Measurements from ENCODE around the gene BICRAL.
"Not testable (repeated sequence)": the region's sequence is repeated elsewhere in the genome, so short reads cannot be mapped to it uniquely, and the experiment has no call there.

Gene BICRAL

GRCh38 chr6:42899871-42900270 lies 118.0 kb downstream of the BICRAL start:
- no peak for DNase-seq

GRCh38 chr6:42901538-42901957 lies 119.7 kb downstream of the BICRAL start:
- DNase-seq = peak; percentile 85 to 94 (median 91)

DNA sequence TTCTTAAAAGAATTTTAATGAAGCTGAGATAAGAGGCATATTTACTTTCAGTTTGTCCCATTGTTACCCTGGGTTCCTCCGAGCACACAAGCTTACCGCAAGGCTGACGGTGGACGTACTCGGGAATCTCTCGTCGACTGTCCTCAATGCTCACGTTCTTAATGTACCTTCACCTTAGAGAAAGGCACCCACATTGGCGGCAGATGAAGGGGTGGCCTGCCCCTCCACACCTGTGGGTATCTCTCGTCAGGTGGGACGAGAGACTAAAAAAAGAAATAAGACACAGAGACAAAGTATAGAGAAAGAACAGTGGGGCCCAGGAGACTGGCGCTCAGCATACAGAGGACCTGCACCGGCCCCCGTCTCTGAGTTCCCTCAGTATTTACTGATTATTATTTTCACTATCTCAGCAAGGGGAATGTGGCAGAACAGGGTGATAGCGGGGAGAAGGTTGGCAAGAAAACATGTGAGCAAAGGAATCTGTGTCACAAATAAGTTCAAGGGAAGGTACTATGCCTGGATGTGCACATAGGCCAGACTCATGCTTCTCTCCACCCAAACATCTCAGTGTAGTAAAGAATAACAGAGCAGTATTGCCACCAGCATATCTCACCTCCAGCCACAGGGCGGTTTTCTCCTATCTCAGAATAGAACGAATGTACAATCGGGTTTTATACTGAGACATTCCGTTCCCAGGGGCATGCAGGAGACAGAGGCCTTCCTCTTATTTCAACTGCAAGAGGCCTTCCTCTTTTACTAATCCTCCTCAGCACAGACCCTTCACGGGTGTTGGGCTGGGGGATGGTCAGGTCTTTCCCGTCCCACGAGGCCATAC lies 120.8 kb downstream of the BICRAL start:
- not testable (repeated sequence) for DNase-seq

- no peak for DNase-seq
Measured at GRCh38 chr6:42904467-42904866, 122.6 kb downstream of the BICRAL start.

GRCh38 chr6:42907336-42907735 lies 125.5 kb downstream of the BICRAL start:
- DNase-seq = no peak

- no peak for DNase-seq
Measured at GRCh38 chr6:42909835-42910234, 128.0 kb downstream of the BICRAL start.

GRCh38 chr6:42911171-42912021 lies 129.5 kb downstream of the BICRAL start:
- peak in 1 of 3 donors; percentile 6 for DNase-seq

GRCh38 chr6:42914546-42914945 lies 132.7 kb downstream of the BICRAL start:
- no peak for DNase-seq

DNA sequence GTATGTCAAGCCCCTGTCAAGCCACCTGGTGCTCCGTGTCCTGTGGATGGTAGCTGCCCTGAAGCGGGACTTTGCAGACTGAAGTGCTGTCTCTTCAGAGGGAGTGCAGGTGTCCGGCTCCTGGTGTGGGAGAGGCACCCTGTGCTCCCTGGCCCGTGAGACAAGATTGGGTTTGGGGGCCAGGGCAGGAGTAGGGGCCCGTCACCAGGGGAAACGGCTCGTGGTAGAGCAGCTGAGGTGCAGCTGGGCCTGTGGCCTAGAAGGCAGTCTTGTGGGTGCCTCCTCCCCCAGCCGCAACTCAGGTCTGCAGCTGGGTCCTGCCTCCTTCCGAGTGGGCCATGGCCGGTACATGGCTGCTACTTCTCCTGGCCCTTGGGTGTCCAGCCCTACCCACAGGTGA lies 133.9 kb downstream of the BICRAL start, which contains the start of gene PTCRA:
TSS of gene PTCRA (plus strand) at position 322 of the 400 bp plus-strand sequence. CDS start at position 339, 17 bp downstream.
- no peak for DNase-seq

DNA sequence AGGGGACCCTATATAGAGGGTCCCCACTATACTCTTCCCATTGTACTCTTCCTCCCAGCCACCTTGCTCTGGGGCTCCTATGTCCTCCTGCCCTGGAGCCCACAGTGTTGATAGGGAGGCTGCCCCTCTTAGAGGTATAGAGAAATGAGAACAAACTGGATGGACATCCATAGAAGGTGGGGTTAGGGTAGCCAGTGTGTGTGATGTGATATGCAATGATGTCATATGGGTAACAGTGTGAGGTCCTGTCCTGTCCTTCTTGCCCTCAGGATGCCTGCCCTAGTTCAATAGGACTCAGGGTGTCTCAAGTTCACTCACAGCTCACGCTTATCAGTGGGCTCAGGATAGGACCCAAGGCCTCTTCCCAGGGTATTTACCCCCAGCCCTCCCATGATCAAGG lies 134.4 kb downstream of the BICRAL start:
- DNase-seq = no peak

Data from suppressor macrophage treated with lipopolysaccharide for 1 hour (primary cell).